ENCODE measurements around the gene LDB3.

DNA sequence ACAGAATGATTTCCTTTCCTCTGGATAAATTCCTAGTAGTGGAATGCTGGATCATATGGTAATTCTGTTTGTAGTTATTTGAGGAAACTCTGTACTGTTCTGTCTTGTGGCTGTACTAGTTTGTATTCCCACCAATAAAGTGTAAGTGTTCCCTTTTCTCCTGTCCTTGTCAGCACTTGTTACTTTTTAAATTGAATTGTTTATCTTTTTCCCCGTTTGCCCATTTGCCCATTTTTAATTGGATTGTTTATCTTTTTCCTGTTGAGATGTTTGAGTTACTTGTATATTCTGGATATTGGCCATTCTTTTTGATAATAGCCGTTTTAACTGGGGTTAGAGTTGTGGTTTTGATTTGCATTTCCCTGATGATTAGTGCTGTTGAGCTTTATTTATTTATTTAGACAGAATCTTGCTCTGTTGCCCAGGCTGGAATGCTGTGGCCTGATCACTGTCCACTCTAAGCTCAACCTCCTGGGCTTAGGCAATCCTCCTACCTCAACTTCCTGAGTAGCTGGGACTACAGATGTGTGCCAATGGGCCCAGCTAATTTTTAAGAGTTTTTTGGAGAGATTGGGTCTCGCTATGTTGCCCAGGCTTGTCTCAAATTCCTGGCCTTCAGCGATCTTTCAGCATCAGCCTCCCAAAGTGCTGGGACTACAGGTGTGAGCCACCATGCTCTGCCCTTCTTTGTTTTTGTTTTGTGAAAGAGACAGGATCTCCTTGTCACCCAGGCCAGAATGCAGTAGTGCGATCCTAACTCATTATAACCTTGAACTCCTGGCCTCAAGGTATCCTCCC is 111.1 kb downstream of the LDB3 start:
- TF ChIP-seq, protein P1, sequence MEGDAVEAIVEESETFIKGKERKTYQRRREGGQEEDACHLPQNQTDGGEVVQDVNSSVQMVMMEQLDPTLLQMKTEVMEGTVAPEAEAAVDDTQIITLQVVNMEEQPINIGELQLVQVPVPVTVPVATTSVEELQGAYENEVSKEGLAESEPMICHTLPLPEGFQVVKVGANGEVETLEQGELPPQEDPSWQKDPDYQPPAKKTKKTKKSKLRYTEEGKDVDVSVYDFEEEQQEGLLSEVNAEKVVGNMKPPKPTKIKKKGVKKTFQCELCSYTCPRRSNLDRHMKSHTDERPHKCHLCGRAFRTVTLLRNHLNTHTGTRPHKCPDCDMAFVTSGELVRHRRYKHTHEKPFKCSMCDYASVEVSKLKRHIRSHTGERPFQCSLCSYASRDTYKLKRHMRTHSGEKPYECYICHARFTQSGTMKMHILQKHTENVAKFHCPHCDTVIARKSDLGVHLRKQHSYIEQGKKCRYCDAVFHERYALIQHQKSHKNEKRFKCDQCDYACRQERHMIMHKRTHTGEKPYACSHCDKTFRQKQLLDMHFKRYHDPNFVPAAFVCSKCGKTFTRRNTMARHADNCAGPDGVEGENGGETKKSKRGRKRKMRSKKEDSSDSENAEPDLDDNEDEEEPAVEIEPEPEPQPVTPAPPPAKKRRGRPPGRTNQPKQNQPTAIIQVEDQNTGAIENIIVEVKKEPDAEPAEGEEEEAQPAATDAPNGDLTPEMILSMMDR (IDR thresholded peaks at IDR 0.05): no peak
- TF ChIP-seq BHLHE40 (IDR thresholded peaks at IDR 0.05; ENCODE audit: low read depth, low read length): no peak
- TF ChIP-seq, protein P2, sequence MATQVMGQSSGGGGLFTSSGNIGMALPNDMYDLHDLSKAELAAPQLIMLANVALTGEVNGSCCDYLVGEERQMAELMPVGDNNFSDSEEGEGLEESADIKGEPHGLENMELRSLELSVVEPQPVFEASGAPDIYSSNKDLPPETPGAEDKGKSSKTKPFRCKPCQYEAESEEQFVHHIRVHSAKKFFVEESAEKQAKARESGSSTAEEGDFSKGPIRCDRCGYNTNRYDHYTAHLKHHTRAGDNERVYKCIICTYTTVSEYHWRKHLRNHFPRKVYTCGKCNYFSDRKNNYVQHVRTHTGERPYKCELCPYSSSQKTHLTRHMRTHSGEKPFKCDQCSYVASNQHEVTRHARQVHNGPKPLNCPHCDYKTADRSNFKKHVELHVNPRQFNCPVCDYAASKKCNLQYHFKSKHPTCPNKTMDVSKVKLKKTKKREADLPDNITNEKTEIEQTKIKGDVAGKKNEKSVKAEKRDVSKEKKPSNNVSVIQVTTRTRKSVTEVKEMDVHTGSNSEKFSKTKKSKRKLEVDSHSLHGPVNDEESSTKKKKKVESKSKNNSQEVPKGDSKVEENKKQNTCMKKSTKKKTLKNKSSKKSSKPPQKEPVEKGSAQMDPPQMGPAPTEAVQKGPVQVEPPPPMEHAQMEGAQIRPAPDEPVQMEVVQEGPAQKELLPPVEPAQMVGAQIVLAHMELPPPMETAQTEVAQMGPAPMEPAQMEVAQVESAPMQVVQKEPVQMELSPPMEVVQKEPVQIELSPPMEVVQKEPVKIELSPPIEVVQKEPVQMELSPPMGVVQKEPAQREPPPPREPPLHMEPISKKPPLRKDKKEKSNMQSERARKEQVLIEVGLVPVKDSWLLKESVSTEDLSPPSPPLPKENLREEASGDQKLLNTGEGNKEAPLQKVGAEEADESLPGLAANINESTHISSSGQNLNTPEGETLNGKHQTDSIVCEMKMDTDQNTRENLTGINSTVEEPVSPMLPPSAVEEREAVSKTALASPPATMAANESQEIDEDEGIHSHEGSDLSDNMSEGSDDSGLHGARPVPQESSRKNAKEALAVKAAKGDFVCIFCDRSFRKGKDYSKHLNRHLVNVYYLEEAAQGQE (IDR thresholded peaks at IDR 0.05): no peak
- no peak for TF ChIP-seq POLR2A (IDR thresholded peaks at IDR 0.05; ENCODE audit: low read length)
- no peak for TF ChIP-seq CHD2 (IDR thresholded peaks at IDR 0.05; ENCODE audit: low read length, partially characterized antibody)
- TF ChIP-seq JUN (IDR thresholded peaks at IDR 0.05): no peak
- no peak for TF ChIP-seq CEBPB (IDR thresholded peaks at IDR 0.05)
- no peak for TF ChIP-seq RAD21 (conservative IDR thresholded peaks at IDR 0.05 in 1 of 2, IDR thresholded peaks at IDR 0.05 in 1 of 2)
- TF ChIP-seq, protein P3, sequence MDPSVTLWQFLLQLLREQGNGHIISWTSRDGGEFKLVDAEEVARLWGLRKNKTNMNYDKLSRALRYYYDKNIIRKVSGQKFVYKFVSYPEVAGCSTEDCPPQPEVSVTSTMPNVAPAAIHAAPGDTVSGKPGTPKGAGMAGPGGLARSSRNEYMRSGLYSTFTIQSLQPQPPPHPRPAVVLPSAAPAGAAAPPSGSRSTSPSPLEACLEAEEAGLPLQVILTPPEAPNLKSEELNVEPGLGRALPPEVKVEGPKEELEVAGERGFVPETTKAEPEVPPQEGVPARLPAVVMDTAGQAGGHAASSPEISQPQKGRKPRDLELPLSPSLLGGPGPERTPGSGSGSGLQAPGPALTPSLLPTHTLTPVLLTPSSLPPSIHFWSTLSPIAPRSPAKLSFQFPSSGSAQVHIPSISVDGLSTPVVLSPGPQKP (IDR thresholded peaks at IDR 0.05; ENCODE audit: low read depth, low read length): no peak
- no peak for TF ChIP-seq HDAC2 (IDR thresholded peaks at IDR 0.05)
- no peak for TF ChIP-seq NFE2L2 (conservative IDR thresholded peaks at IDR 0.05; ENCODE audit: low read length)
- no peak for TF ChIP-seq SMC3 (IDR thresholded peaks at IDR 0.05)
- TF ChIP-seq CBX2 (IDR thresholded peaks at IDR 0.05; ENCODE audit: borderline replicate concordance, low read depth): no peak

Data from A549 (cell line).